DND-41 (cell line): ENCODE measurements around the gene PPP4R3A.

Experiments used
- ATAC-seq: fragments of 200-7000 bp; cut with Tn5 transposase; 3 replicates; pipeline ENCODE4 v1.9.1; 2021; ENCODE audit warnings: low read depth; ENCODE audit not compliant: insufficient read depth
- DNase-seq: peaks from one replicate; pipeline ENCODE4 v3.0.0-alpha.2; 2020
- H2AFZ ChIP-seq: 2 replicates; pipeline ENCODE4 v1.6.0; 2012; ENCODE audit warnings: low read depth, low read length
- H3K27ac ChIP-seq: 2 replicates; pipeline ENCODE4 v1.5.1; 2012; ENCODE audit warnings: low read length, inconsistent platforms
- H3K27me3 ChIP-seq: fragments of 200-600 bp; sonication (generic); 2 replicates; pipeline ENCODE4 v1.6.0; 2012; ENCODE audit warnings: low read length, mild to moderate bottlenecking, inconsistent platforms; ENCODE audit not compliant: insufficient read depth, poor library complexity
- H3K36me3 ChIP-seq: 2 replicates; pipeline ENCODE4 v1.5.1; 2012; ENCODE audit warnings: low read length, inconsistent platforms; ENCODE audit not compliant: insufficient read depth
- H3K4me1 ChIP-seq: 2 replicates; pipeline ENCODE4 v1.5.1; 2012; ENCODE audit warnings: mild to moderate bottlenecking, low read length; ENCODE audit not compliant: insufficient read depth
- H3K4me2 ChIP-seq: 2 replicates; pipeline ENCODE4 v1.6.0; 2012; ENCODE audit warnings: mild to moderate bottlenecking, moderate library complexity, low read length, inconsistent platforms; ENCODE audit not compliant: insufficient read depth
- H3K4me3 ChIP-seq, 2 experiments: fragments of 200-600 bp in 1 of 2; shearing (Covaris generic) in 1 of 2; 2 replicates each; pipeline ENCODE4 v1.5.1; 2012 to 2016; ENCODE audit warnings: inconsistent platforms in 2 of 2, low read length in 2 of 2, mild to moderate bottlenecking in 2 of 2, low read depth in 1 of 2, moderate library complexity in 1 of 2
- H3K79me2 ChIP-seq: 2 replicates; pipeline ENCODE4 v1.6.0; 2012; ENCODE audit warnings: low read length, inconsistent platforms; ENCODE audit not compliant: insufficient read depth
- H3K9ac ChIP-seq: 2 replicates; pipeline ENCODE4 v1.6.0; 2012; ENCODE audit warnings: low read depth, mild to moderate bottlenecking, inconsistent platforms, low read length, moderate library complexity
- H3K9me3 ChIP-seq: 2 replicates; pipeline ENCODE4 v1.5.1; 2012; ENCODE audit warnings: low read length, moderate library complexity, mild to moderate bottlenecking, inconsistent platforms; ENCODE audit not compliant: insufficient read depth, severe bottlenecking
- H4K20me1 ChIP-seq: 2 replicates; pipeline ENCODE4 v1.6.0; 2012; ENCODE audit warnings: low read length; ENCODE audit not compliant: insufficient read depth
- EZH2 ChIP-seq: IDR thresholded peaks from 3 replicates; pipeline ENCODE4 v1.6.1; 2012; ENCODE audit warnings: borderline replicate concordance, low read depth, mild to moderate bottlenecking, moderate library complexity, low read length, inconsistent platforms; ENCODE audit not compliant: severe bottlenecking
- TF ChIP-seq, protein P1 (sequence below): IDR thresholded peaks from 2 replicates; pipeline ENCODE4 v1.5.1; 2012; ENCODE audit warnings: borderline replicate concordance, low read length, moderate library complexity, mild to moderate bottlenecking; ENCODE audit not compliant: poor library complexity, severe bottlenecking; ENCODE audit errors: extremely low read depth

PPP4R3A gene

GRCh38 chr14:91548108-91548507, 38.0 kb upstream of the PPP4R3A start:
- H2AFZ ChIP-seq = no peak overlapping the region
- no peak overlapping the region for H3K27ac ChIP-seq
- no peaks in the 10 kb centered on the region for H3K9me3 ChIP-seq
- H4K20me1 ChIP-seq = no peaks in the 10 kb centered on the region
- no peaks in the 10 kb centered on the region for H3K27me3 ChIP-seq
- no peaks in the 10 kb centered on the region for H3K79me2 ChIP-seq
- H3K9ac ChIP-seq = no peak overlapping the region
- no peaks in the 10 kb centered on the region for H3K4me1 ChIP-seq
- TF ChIP-seq, protein P1, sequence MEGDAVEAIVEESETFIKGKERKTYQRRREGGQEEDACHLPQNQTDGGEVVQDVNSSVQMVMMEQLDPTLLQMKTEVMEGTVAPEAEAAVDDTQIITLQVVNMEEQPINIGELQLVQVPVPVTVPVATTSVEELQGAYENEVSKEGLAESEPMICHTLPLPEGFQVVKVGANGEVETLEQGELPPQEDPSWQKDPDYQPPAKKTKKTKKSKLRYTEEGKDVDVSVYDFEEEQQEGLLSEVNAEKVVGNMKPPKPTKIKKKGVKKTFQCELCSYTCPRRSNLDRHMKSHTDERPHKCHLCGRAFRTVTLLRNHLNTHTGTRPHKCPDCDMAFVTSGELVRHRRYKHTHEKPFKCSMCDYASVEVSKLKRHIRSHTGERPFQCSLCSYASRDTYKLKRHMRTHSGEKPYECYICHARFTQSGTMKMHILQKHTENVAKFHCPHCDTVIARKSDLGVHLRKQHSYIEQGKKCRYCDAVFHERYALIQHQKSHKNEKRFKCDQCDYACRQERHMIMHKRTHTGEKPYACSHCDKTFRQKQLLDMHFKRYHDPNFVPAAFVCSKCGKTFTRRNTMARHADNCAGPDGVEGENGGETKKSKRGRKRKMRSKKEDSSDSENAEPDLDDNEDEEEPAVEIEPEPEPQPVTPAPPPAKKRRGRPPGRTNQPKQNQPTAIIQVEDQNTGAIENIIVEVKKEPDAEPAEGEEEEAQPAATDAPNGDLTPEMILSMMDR = no peak
- TF ChIP-seq EZH2 = no peak
- ATAC-seq = no peak
- no peak overlapping the region for H3K4me3 ChIP-seq
- H3K36me3 ChIP-seq = no peaks in the 10 kb centered on the region
- no peak for DNase-seq
- H3K4me2 ChIP-seq = no peak overlapping the region

- H3K27me3 ChIP-seq = no peaks in the 10 kb centered on the region
- ATAC-seq (no peak), DNase-seq (no peak)
- H2AFZ ChIP-seq = no peak overlapping the region
- peaks cover 7% of the 10 kb centered on the region for H3K9me3 ChIP-seq
- H3K4me2 ChIP-seq = no peak overlapping the region
- H3K27ac ChIP-seq = no peak overlapping the region
- no peak overlapping the region for H3K9ac ChIP-seq
- no peaks in the 10 kb centered on the region for H3K36me3 ChIP-seq
- no peaks in the 10 kb centered on the region for H3K79me2 ChIP-seq
- no peaks in the 10 kb centered on the region for H4K20me1 ChIP-seq
- no peak overlapping the region for H3K4me3 ChIP-seq
- TF ChIP-seq, protein P1 = no peak
- no peak for TF ChIP-seq EZH2
- H3K4me1 ChIP-seq = no peaks in the 10 kb centered on the region
These were observed 36.0 kb upstream of the PPP4R3A start for GRCh38 chr14:91545946-91546716.

DNA sequence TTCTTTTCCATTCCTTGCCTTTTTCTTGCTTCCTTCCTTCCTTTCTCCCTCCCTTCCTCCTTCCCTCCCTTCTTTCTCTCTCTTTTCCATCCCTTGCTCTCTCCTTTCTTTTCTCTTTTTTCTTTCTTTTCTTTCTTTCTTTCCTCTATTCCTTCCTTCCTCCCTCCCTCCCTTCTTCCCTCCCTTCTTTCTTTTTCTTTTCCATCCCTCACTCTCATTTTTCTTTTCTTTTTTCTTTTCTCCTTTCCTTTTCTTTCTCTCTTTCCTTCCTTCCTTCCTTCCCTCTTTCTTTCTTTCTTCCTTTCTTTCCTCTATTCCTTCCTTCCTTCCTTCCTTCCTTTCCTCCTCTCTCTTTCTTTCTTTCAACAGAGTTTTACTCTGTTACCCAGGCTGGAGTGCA, 35.1 kb upstream of the PPP4R3A start:
- TF ChIP-seq, protein P1 = no peak
- no peak for TF ChIP-seq EZH2
- ATAC-seq = no peak
- Histone ChIP-seq H3K79me2 (no peaks in the 10 kb centered on the region), H3K27me3 (no peaks in the 10 kb centered on the region), H3K27ac (no peak overlapping the region), H3K36me3 (no peaks in the 10 kb centered on the region), H3K4me2 (no peak overlapping the region), H3K4me3 (no peak overlapping the region), H3K9ac (no peak overlapping the region), H3K4me1 (no peaks in the 10 kb centered on the region), H2AFZ (no peak overlapping the region), H4K20me1 (no peaks in the 10 kb centered on the region), H3K9me3 (peaks cover 7% of the 10 kb centered on the region)
- no peak for DNase-seq
